ENCODE measurements around the gene GSC2. TPM values are rescaled to one million over a fixed set of nuclear protein-coding genes. Genes with fewer than 3 reads are reported as not detected.

GSC2 gene
- not detected in 2 replicates for total RNA-seq

DNA sequence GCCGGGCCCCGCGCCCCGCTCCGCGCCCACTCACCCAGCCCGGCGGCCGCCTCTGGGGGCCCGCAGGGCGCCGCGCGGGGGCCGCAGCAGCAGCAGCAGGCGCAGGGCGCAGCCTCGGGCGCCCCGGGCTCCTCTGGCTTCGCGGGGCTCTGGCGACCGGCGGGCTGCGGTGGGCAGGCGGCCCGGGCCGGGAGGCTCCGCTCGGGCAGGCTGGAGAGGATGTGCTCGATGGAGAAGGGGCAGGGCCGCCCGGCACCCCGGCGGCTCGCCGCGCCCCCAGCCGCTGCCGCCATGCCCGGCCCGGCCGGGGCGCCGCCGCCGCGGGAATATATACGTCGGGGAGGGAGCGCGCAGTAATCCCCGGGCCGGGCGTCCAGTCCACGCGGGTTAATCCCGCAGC, at the start of gene GSC2:
TSS of gene GSC2 (minus strand) at position 302 of the 400 bp plus-strand sequence. CDS start at position 293, 9 bp downstream.

GRCh38 chr22:19178657-19179496, 28.8 kb upstream of the GSC2 start, which contains the start of gene SLC25A1:
SLC25A1 (minus strand) TSS chr22:19178736; CDS start chr22:19178673, 63 bp downstream.

DNA sequence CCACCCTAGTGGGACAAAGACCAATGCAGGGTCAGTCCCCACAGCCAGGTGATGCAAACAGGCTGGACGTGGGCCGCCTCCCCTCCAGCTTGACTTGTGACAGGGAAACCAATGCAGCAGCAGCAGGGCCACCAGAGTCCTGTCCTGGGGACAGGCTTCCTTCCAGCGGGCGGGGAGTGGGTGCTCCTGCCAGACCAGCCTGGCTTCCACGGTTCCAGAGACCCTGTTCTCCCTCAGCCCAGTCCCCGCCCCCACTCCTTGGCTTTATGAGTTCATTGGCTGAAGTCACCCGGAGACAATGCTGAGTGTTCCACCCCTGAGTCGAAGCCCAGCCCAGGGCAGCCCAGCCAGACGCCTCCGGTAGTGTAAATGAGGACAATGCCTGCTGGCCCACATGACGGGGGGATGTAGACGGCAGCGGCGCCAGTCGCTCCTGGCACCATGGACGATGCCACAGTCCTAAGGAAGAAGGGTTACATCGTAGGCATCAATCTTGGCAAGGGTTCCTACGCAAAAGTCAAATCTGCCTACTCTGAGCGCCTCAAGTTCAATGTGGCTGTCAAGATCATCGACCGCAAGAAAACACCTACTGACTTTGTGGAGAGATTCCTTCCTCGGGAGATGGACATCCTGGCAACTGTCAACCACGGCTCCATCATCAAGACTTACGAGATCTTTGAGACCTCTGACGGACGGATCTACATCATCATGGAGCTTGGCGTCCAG, 19.0 kb downstream of the GSC2 start, which contains the start of gene TSSK2:
TSS of gene TSSK2 (plus strand) at position 350 of the 726 bp plus-strand sequence. CDS start at position 442, 92 bp downstream.

GRCh38 chr22:19122143-19122751, 27.8 kb downstream of the GSC2 start, which contains the start of gene DGCR2:
DGCR2 (minus strand) TSS chr22:19122412; CDS start chr22:19122206, 206 bp downstream.

Other genes with a start within 250 kb of the GSC2 start
- 9.0 TPM in 1 of 2 replicates, not detected in the other for gene DGCR6, start 244.0 kb downstream of the GSC2 start, total RNA-seq
- gene PRODH, start 214.0 kb downstream of the GSC2 start, total RNA-seq = not detected in 2 replicates
- gene DGCR2, start 27.9 kb downstream of the GSC2 start, total RNA-seq = 65.9 and 87.9 TPM in 2 replicates
- not detected in 2 replicates for gene TSSK2, start 19.0 kb downstream of the GSC2 start, total RNA-seq
- 15.6 and 17.7 TPM in 2 replicates for gene ESS2, start 5.6 kb downstream of the GSC2 start, total RNA-seq
- gene SLC25A1, start 28.4 kb upstream of the GSC2 start, total RNA-seq = 240 and 296 TPM in 2 replicates
- gene CLTCL1, start 141.4 kb upstream of the GSC2 start, total RNA-seq = 6.9 and 8.2 TPM in 2 replicates

Measured in myometrial cell (primary cell).